Fibroblast of skin of right quadriceps (primary cell): ENCODE data around the gene PLEKHM2.

Experiments
- DNase-seq: peaks from one replicate; pipeline ENCODE4 v3.0.0-alpha.2; 2013

Gene PLEKHM2

GRCh38 chr1:15728937-15729657, 45.0 kb downstream of the PLEKHM2 start:
- DNase-seq = no peak

GRCh38 chr1:15730423-15730822, 46.3 kb downstream of the PLEKHM2 start:
- no peak for DNase-seq

- DNase-seq = no peak
Measured at GRCh38 chr1:15730936-15731335, 46.8 kb downstream of the PLEKHM2 start.

- no peak for DNase-seq
Measured at GRCh38 chr1:15731735-15732685, 47.9 kb downstream of the PLEKHM2 start.

GRCh38 chr1:15732686-15733081, 48.6 kb downstream of the PLEKHM2 start:
- DNase-seq = no peak

GRCh38 chr1:15733218-15733725, 49.2 kb downstream of the PLEKHM2 start:
- no peak for DNase-seq

- no peak for DNase-seq
Measured at GRCh38 chr1:15733726-15734226, 49.7 kb downstream of the PLEKHM2 start.

- DNase-seq = no peak
Measured at GRCh38 chr1:15734296-15734695, 50.2 kb downstream of the PLEKHM2 start.

- no peak for DNase-seq
Measured at GRCh38 chr1:15734901-15735300, 50.8 kb downstream of the PLEKHM2 start.

- DNase-seq = no peak
Measured at GRCh38 chr1:15735304-15736037, 51.4 kb downstream of the PLEKHM2 start.

GRCh38 chr1:15736038-15736891, 52.1 kb downstream of the PLEKHM2 start, which contains the start of gene SLC25A34:
Gene SLC25A34 (plus strand): TSS chr1:15736258. CDS start chr1:15736486, 228 bp downstream.
- DNase-seq = no peak

- DNase-seq = no peak
Measured at GRCh38 chr1:15736892-15737261, 52.8 kb downstream of the PLEKHM2 start.

- DNase-seq = no peak
Measured at GRCh38 chr1:15737324-15738319, 53.5 kb downstream of the PLEKHM2 start.

- no peak for DNase-seq
Measured at GRCh38 chr1:15738416-15739113, 54.4 kb downstream of the PLEKHM2 start.

- no peak for DNase-seq
Measured at GRCh38 chr1:15739259-15739658, 55.1 kb downstream of the PLEKHM2 start.

GRCh38 chr1:15739745-15740144, 55.6 kb downstream of the PLEKHM2 start:
- DNase-seq = no peak

- DNase-seq = peak; percentile 46
Measured at GRCh38 chr1:15740924-15741850, 57.1 kb downstream of the PLEKHM2 start.

- DNase-seq = no peak
Measured at GRCh38 chr1:15742339-15742801, 58.2 kb downstream of the PLEKHM2 start, which contains the start of gene TMEM82. Gene TMEM82 (plus strand): TSS chr1:15742499. CDS start chr1:15742560, 61 bp downstream.
